Endothelial cell of umbilical vein (primary cell): ENCODE results near the gene ATXN3L. TPM values are rescaled to one million over a fixed set of nuclear protein-coding genes. Genes with fewer than 3 reads are reported as not detected.

Experiments used
- BruUV-seq: library from RNA; stranded (reverse); fragments of 400-500 nt; replicated peaks from 2 replicates; lab custom pipeline; 2021; lab: Mats Ljungman, UMichigan
- CTCF ChIA-PET: fragments of 300-600, 350-600 bp; sonication (Branson Sonifier 250); formaldehyde crosslinking; loops from one replicate; lab custom pipeline; 2021; ENCODE audit warnings: antibody characterized with exemption, inconsistent platforms; lab: Charles Lee
- POLR2A ChIA-PET: fragments of 300-600, 350-600 bp; sonication (Branson Sonifier 250); formaldehyde crosslinking; loops from one replicate; lab custom pipeline; 2021; ENCODE audit warnings: antibody characterized with exemption, inconsistent platforms; lab: Charles Lee
- DNase-seq: peaks from one replicate; pipeline ENCODE4 v3.0.0-alpha.2; 2011; ENCODE audit warnings: low read depth, low spot score
- FAIRE-seq: peaks from 2 replicates; lab custom pipeline; 2011; peaks lifted over from hg19 to GRCh38; lab: Jason Lieb, UNC
- H2AFZ ChIP-seq: 2 replicates; pipeline ENCODE4 v1.6.0; 2012; ENCODE audit warnings: low read depth, low read length, control low read depth, inconsistent platforms
- H3K27ac ChIP-seq: 2 replicates; pipeline ENCODE4 v1.5.1; 2011; ENCODE audit warnings: low read depth, mild to moderate bottlenecking, control low read depth, low read length, moderate library complexity; ENCODE audit not compliant: insufficient read depth
- H3K27me3 ChIP-seq, 2 experiments: 2 replicates each; pipeline versions ENCODE4 v1.6.0 to v1.6.1; 2011; ENCODE audit warnings: low read length in 2 of 2, mixed read lengths in 1 of 2; ENCODE audit not compliant: control insufficient read depth in 2 of 2, insufficient read depth in 2 of 2
- H3K36me3 ChIP-seq, 2 experiments: 2 replicates in 1 of 2; 3 replicates in 1 of 2; pipeline ENCODE4 v1.5.1; 2011; ENCODE audit warnings: low read length in 2 of 2, mild to moderate bottlenecking in 1 of 2, moderate library complexity in 1 of 2; ENCODE audit not compliant: control insufficient read depth in 2 of 2, insufficient read depth in 2 of 2; ENCODE audit errors: extremely low read depth in 1 of 2
- H3K4me1 ChIP-seq: 3 replicates; pipeline ENCODE4 v1.5.1; 2011; ENCODE audit warnings: mild to moderate bottlenecking, low read length; ENCODE audit not compliant: control insufficient read depth, insufficient read depth; ENCODE audit errors: extremely low read depth
- H3K4me2 ChIP-seq: 2 replicates; pipeline ENCODE4 v1.6.1; 2011; ENCODE audit warnings: low read length, control low read depth, mixed read lengths; ENCODE audit not compliant: insufficient read depth
- H3K4me3 ChIP-seq, 3 experiments: fragments of 200-600 bp in 1 of 3; sonication (generic), shearing (Covaris generic) in 1 of 3; replicated peaks in 1 of 3; 2 replicates each; pipeline ENCODE4 v1.5.1; 2011 to 2016; ENCODE audit warnings: control low read depth in 3 of 3, low read length in 3 of 3, mild to moderate bottlenecking in 2 of 3, inconsistent platforms in 1 of 3, low read depth in 1 of 3, moderate library complexity in 1 of 3; ENCODE audit not compliant: insufficient read depth in 1 of 3
- H3K79me2 ChIP-seq: 2 replicates; pipeline ENCODE4 v1.6.0; 2012; ENCODE audit warnings: low read length, inconsistent platforms; ENCODE audit not compliant: control insufficient read depth, insufficient read depth
- H3K9ac ChIP-seq: replicated peaks from 2 replicates; pipeline ENCODE3; 2011; ENCODE audit warnings: low read length, control low read depth; ENCODE audit not compliant: insufficient read depth; ENCODE audit errors: extremely low read depth
- H3K9me1 ChIP-seq: replicated peaks from 3 replicates; pipeline ENCODE4 v1.6.0; 2011; ENCODE audit warnings: mild to moderate bottlenecking, low read length; ENCODE audit not compliant: control insufficient read depth, insufficient read depth; ENCODE audit errors: extremely low read depth
- H3K9me3 ChIP-seq: replicated peaks from 2 replicates; pipeline ENCODE4 v1.5.1; 2012; ENCODE audit warnings: low read length, inconsistent platforms; ENCODE audit not compliant: control insufficient read depth, insufficient read depth
- H4K20me1 ChIP-seq: replicated peaks from 2 replicates; pipeline ENCODE3; 2011; ENCODE audit warnings: mild to moderate bottlenecking, low read length; ENCODE audit not compliant: control insufficient read depth, insufficient read depth; ENCODE audit errors: extremely low read depth
- EZH2 ChIP-seq: IDR thresholded peaks from 2 replicates; pipeline ENCODE4 v1.6.1; 2012; ENCODE audit warnings: borderline replicate concordance, low read depth, mild to moderate bottlenecking, moderate library complexity, low read length, inconsistent platforms; ENCODE audit not compliant: severe bottlenecking
- FOS ChIP-seq: IDR thresholded peaks from 2 replicates; pipeline ENCODE4 v1.6.1; 2011; ENCODE audit warnings: mild to moderate bottlenecking, low read length, moderate library complexity, borderline replicate concordance; ENCODE audit not compliant: insufficient read depth
- GATA2 ChIP-seq: IDR thresholded peaks from 2 replicates; pipeline ENCODE4 v1.7.0; 2011; ENCODE audit warnings: low read depth, mild to moderate bottlenecking, moderate library complexity, mixed read lengths, low read length; ENCODE audit not compliant: insufficient read length, insufficient read depth
- JUN ChIP-seq: IDR thresholded peaks from 2 replicates; pipeline ENCODE4 v1.6.1; 2011; ENCODE audit warnings: borderline replicate concordance, low read depth; ENCODE audit not compliant: insufficient read length, insufficient read depth
- MAX ChIP-seq: IDR thresholded peaks from 2 replicates; pipeline ENCODE4 v1.6.1; 2011; ENCODE audit not compliant: insufficient read depth, insufficient read length
- MYC ChIP-seq: IDR thresholded peaks from one replicate; pipeline ENCODE4 v1.6.1; 2011; ENCODE audit warnings: mild to moderate bottlenecking, low read depth, low read length
- POLR2A ChIP-seq: IDR thresholded peaks from 2 replicates; pipeline ENCODE4 v1.6.1; 2012; ENCODE audit warnings: low read depth, mild to moderate bottlenecking, control low read depth, low read length
- POLR2AphosphoS5 ChIP-seq: IDR thresholded peaks from 2 replicates; pipeline ENCODE4 v1.6.1; 2012; ENCODE audit warnings: low read depth, mild to moderate bottlenecking, control low read depth, low read length, moderate library complexity; ENCODE audit not compliant: insufficient read depth
- dilution Hi-C: fragments of 300-500 bp; cut with MboI; formaldehyde crosslinking; loops from one replicate; pipeline ENCODE4 v1.15.0; 2019; ENCODE audit warnings: low sequenced_read_pairs; ENCODE audit not compliant: extremely low pct_ligation_motif_present
- intact Hi-C: fragments of 100-400 bp; cut with micrococcal nuclease; formaldehyde crosslinking; loops from one replicate; pipeline ENCODE4 v1.10.0; 2022
- polyA plus RNA-seq, 4 experiments: library from polyadenylated mRNA; depleted of rRNA in 3 of 4; stranded (reverse) in 3 of 4; unstranded in 1 of 4; fragments of >200 nt; gene quantifications; 2 replicates each; pipeline versions ENCODE4 v1.2.1 to v1.2.3, GENCODE V29; 2011 to 2012; ENCODE audit warnings: missing spikeins in 1 of 4
- total RNA-seq: library from RNA; stranded (reverse); gene quantifications from 2 replicates; pipeline ENCODE4 v1.2.3, GENCODE V29; 2021
- TF ChIP-seq, protein P1 (sequence below), 2 donors: IDR thresholded peaks; 1 replicate in 1 of 2; 2 replicates in 1 of 2; pipeline ENCODE4 v1.5.1; 2011; ENCODE audit warnings: low read length in 2 of 2, mild to moderate bottlenecking in 2 of 2, moderate library complexity in 2 of 2, control low read depth in 1 of 2, inconsistent platforms in 1 of 2, low read depth in 1 of 2; ENCODE audit not compliant: insufficient read depth in 1 of 2; ENCODE audit errors: extremely low read depth in 1 of 2

Gene ATXN3L
- total and polyA plus RNA-seq, 2 donors (not counting 3 experiments of a cell fraction or from before 2014, with no cell fraction given): not detected

- H3K27ac ChIP-seq: peak overlapping the region; percentile 93
- peaks cover 41% of the 10 kb centered on the region for H3K4me1 ChIP-seq
- DNase-seq (no peak), FAIRE-seq (no peak)
- POLR2A ChIA-PET: interaction anchor here (1.3 kb wide), 1 partner anchor 199 kb away, joined by 6 read pairs; no protein-coding TSS in a partner anchor
- H3K9me1 ChIP-seq: no peaks in the 10 kb centered on the region
- H3K9ac ChIP-seq: peak overlapping the region; percentile 47
- CTCF ChIA-PET: no interaction called here
- H3K9me3 ChIP-seq: no peaks in the 10 kb centered on the region
- intact Hi-C loops: no loop called here
- H3K36me3 ChIP-seq: no peaks in the 10 kb centered on the region
- H2AFZ ChIP-seq: no peak overlapping the region
- H3K4me2 ChIP-seq: no peak overlapping the region
- no TSS peak for BruUV-seq
- H4K20me1 ChIP-seq: no peaks in the 10 kb centered on the region
- no peak overlapping the region for H3K4me3 ChIP-seq
- H3K79me2 ChIP-seq: no peaks in the 10 kb centered on the region
- TF ChIP-seq EZH2: no peak
- no peak for TF ChIP-seq FOS
- TF ChIP-seq MAX: no peak
- TF ChIP-seq JUN: no peak
- no peak for TF ChIP-seq GATA2
- TF ChIP-seq POLR2AphosphoS5: no peak
- TF ChIP-seq, protein P1, sequence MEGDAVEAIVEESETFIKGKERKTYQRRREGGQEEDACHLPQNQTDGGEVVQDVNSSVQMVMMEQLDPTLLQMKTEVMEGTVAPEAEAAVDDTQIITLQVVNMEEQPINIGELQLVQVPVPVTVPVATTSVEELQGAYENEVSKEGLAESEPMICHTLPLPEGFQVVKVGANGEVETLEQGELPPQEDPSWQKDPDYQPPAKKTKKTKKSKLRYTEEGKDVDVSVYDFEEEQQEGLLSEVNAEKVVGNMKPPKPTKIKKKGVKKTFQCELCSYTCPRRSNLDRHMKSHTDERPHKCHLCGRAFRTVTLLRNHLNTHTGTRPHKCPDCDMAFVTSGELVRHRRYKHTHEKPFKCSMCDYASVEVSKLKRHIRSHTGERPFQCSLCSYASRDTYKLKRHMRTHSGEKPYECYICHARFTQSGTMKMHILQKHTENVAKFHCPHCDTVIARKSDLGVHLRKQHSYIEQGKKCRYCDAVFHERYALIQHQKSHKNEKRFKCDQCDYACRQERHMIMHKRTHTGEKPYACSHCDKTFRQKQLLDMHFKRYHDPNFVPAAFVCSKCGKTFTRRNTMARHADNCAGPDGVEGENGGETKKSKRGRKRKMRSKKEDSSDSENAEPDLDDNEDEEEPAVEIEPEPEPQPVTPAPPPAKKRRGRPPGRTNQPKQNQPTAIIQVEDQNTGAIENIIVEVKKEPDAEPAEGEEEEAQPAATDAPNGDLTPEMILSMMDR (IDR thresholded peaks at IDR 0.05; ENCODE audit: extremely low read depth in 1 of 2, insufficient read depth in 1 of 2, low read depth in 1 of 2, low read length in 2 of 2): no peak
- TF ChIP-seq MYC: no peak
- TF ChIP-seq POLR2A: no peak
- dilution Hi-C loops: no loop called here
- H3K27me3 ChIP-seq: no peaks in the 10 kb centered on the region
These were observed 31.2 kb downstream of the ATXN3L start for GRCh38 chrX:13288671-13289070.
